Bladder microvascular endothelial cell (primary cell): ENCODE measurements around the gene RAVER2. TPM values are rescaled to one million over a fixed set of nuclear protein-coding genes. Genes with fewer than 3 reads are reported as not detected.

Experiments used
- total RNA-seq: library from RNA; depleted of rRNA; stranded (reverse); fragments of >200 nt; gene quantifications from 2 replicates; pipeline ENCODE4 v1.2.3, GENCODE V29; 2014

Gene RAVER2, protein sequence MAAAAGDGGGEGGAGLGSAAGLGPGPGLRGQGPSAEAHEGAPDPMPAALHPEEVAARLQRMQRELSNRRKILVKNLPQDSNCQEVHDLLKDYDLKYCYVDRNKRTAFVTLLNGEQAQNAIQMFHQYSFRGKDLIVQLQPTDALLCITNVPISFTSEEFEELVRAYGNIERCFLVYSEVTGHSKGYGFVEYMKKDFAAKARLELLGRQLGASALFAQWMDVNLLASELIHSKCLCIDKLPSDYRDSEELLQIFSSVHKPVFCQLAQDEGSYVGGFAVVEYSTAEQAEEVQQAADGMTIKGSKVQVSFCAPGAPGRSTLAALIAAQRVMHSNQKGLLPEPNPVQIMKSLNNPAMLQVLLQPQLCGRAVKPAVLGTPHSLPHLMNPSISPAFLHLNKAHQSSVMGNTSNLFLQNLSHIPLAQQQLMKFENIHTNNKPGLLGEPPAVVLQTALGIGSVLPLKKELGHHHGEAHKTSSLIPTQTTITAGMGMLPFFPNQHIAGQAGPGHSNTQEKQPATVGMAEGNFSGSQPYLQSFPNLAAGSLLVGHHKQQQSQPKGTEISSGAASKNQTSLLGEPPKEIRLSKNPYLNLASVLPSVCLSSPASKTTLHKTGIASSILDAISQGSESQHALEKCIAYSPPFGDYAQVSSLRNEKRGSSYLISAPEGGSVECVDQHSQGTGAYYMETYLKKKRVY
- 5.4 and 9.2 TPM in 2 replicates for total RNA-seq

DNA sequence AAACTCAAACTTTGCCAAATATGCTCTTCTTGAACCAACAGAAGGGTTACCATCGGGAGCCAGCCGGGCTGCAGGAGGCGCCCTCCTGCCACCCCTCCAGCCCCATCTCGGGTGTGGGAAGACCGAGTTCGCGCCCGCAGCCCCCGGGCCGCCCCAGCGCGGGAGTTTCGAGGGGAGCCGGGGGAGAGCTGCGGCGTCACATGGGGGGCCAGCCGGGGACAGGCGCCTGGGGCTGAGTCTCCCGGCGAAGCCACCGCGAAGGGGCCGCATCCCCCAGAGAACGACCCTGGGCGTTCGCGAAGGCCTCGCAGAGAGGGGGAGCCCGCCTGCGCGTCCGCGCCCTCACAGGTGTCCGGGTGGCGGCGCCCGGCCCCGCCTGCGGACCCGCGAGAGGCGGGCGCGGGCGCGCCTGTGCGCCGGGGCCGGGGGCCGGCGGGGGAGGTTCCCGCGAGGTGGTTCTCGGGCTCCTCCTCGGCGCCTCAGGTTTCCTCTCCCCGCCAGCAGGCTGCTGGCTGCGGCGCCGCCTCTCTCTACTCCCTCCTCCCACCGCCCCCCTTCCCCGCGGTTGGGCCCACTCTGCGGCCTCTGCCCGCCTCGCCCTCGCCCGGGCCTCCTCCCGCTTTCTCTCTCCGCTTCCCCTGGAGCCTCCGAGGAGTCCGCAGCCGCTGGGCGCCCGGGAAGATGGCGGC is at the start of gene RAVER2:
RAVER2 (plus strand) TSS at position 584 of the 689 bp plus-strand sequence; CDS start at position 682, 98 bp downstream.

Other genes with a start within 250 kb of the RAVER2 start
- 198 and 207 TPM in 2 replicates for gene JAK1, start 221.5 kb downstream of the RAVER2 start, total RNA-seq